K562 treated with DMSO at 1 percent for 24 hours (cell line): ENCODE results near the gene RAB9A. TPM values are rescaled to one million over a fixed set of nuclear protein-coding genes. Genes with fewer than 3 reads are reported as not detected.

Source experiments
- total RNA-seq: library from RNA; unstranded; fragments of 300-600 nt; gene quantifications from 2 replicates; pipeline ENCODE4 v1.2.3, GENCODE V29; 2022; ENCODE audit warnings: low read depth; ENCODE audit not compliant: insufficient read depth

Gene RAB9A, protein sequence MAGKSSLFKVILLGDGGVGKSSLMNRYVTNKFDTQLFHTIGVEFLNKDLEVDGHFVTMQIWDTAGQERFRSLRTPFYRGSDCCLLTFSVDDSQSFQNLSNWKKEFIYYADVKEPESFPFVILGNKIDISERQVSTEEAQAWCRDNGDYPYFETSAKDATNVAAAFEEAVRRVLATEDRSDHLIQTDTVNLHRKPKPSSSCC
- 12.0 and 13.8 TPM in 2 replicates for total RNA-seq

DNA sequence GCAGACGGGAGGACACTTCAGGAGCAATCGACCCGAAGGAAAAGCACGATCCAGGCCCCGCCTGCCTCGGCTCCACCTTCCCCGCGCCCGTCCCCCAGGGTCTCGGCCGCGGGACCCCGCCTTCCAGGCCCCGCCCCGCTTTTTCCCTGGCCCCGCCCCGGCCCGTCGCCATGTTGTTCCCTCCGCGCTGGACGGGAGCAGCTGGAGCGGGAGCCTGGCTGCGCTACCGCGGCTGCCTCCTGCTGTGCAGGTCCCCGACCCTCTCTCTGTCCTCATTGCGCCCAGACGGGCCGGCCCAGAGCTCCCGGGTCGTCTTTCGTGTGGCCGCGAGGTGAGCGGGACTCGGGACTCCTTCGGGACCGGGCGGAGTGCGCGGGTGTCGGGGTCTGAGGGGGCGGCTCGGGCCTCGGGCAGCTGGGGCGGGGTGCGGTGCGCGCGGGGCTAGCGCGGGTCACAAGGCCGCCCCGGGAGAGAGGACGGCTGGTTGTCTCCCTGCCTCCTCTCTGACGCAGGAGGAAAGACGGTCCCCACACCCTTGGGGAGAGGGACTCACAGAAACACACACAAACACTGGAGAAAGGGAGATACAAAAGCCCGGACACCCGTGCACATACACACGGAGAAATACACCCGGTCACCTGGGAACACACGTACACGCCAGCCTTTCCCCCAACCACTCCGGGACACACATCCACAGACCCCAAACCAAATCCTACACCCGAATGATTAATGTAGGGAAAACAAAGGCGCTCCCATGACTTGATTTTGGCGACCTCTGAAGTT, at the start of gene RAB9A:
Gene RAB9A (plus strand): TSS at position 171 of the 783 bp plus-strand sequence. CDS start 19,619 bp downstream, outside the sequence.

DNA sequence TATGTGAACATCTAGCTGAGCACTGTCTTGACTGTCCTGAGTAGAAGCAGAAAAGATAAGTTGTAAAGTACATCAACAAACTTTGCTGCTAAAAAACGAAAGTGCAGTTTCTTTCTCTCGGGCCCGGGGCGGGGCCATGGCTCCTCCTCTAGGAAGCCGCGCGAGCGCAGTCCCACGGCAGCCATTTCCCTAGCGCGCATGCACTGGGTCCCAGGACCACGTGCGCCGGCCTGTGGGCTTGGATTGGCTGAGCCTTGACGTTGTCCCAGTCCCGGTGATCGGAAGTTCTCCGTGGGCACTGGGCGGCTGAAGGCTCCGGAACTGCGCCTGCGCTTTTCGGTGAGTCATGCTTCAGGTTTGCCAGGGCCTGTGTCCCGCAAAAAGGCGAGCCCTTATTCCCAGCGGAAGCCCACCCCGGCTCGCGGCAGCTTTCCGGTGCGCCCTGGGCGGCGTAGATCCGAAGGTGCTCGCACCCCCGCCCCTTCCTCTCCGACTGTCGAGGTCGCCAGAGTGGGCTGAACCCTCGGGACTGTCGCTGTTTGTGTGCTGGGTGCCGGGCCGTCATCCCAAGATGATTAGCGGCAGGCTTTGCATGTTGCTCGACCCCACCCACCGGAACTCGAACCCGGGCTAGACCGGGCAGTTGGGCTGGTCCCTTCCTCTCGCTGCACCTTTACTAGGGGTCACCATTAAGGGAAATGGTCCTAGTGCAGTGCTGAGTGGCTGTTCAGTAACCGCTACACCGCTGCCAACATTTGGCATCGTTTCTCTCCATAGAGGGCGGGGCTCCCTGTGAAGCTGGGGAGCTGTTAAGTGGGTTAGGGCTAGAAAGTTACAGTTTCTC, 35.9 kb upstream of the RAB9A start, which contains the start of gene TCEANC:
Gene TCEANC (plus strand): TSS at position 292 of the 844 bp plus-strand sequence. CDS start 9,368 bp downstream, outside the sequence.

DNA sequence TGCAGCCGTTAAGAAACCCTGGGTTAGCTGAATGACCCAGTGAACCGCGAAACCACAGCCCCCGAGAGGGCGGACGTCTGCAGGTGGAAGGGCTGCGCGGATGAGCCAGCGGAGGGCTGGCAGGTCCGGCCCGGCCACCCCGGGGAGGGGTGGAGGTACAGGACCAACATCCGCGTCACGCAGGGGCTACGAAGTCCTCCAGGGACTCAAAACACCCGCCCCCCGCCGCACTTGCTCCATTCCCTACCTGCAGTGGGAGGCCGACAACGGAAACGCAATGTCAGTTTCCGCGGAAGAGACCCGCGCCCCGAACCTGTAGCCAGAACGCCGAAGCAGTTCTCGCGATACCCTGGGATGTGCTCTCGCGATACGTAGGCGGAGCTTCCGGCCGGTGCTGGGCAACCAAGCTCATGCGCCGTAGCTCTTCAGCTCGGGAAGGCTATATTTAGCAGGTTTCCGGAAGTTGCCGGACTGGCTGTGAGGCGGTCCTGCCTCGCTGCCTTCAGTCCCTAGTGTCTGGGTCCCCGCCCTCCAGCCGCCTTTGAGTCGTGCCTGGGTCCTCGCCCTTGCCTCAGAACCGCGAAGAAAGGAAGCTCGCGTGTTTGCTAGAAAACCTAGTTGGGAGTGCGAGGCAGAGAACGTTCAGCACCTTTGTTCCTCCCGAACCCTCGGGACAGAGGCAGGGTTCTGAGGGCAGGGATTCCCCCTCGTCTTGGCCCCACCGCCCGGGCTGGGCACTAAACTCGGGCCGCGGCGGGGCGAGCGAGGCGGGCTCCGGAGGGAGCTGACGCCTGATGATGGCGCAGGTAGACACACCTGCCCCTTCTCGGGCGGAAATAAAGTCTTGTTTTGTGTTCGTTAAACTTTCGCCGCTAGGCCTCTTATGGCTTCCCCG, 45.6 kb downstream of the RAB9A start, which contains the start of the genes OFD1 and TRAPPC2:
Gene OFD1 (plus strand): TSS at position 471 of the 895 bp plus-strand sequence. CDS start 324 bp downstream, at position 795.
Gene TRAPPC2 (minus strand): TSS at position 343 of the 895 bp plus-strand sequence. CDS start 14,657 bp downstream, outside the sequence.

Other genes starting within 250 kb of the RAB9A start
- 0.24 and 0.25 TPM in 2 replicates for gene EGFL6, start 119.5 kb upstream of the RAB9A start, total RNA-seq
- 1.0 and 1.3 TPM in 2 replicates for gene TCEANC, start 36.0 kb upstream of the RAB9A start, total RNA-seq
- gene TRAPPC2, start 45.5 kb downstream of the RAB9A start, total RNA-seq = 6.8 and 7.8 TPM in 2 replicates
- 17.6 and 18.7 TPM in 2 replicates for gene OFD1, start 45.6 kb downstream of the RAB9A start, total RNA-seq
- gene GPM6B, start 128.0 kb downstream of the RAB9A start, total RNA-seq = not detected in 2 replicates